OCI-LY7 (cell line): Measurements from ENCODE around the gene TMED3.

Experiments
- CTCF ChIP-seq: fragments of 200-600 bp; sonication (generic); conservative IDR thresholded peaks from 2 replicates; pipeline ENCODE4 v1.5.1; 2014; ENCODE audit warnings: mild to moderate bottlenecking, antibody characterized with exemption, low read length, moderate library complexity, mixed read lengths
- EZH2phosphoT487 ChIP-seq: fragments of 200-600 bp; sonication (generic); IDR thresholded peaks from 2 replicates; pipeline ENCODE4 v1.6.1; 2018; ENCODE audit warnings: low read depth, borderline replicate concordance, mild to moderate bottlenecking, mixed run types, antibody characterized with exemption, low read length, moderate library complexity, mixed read lengths

- TF ChIP-seq CTCF: peak; percentile 91
- TF ChIP-seq EZH2phosphoT487: no peak
These were observed 28.8 kb downstream of the TMED3 start for GRCh38 chr15:79339588-79340314.
